Adrenal gland (tissue), 12 donors: ENCODE data around the gene FXYD1. TPM values are rescaled to one million over a fixed set of nuclear protein-coding genes. Genes with fewer than 3 reads are reported as not detected.

Source experiments
- DNase-seq, 7 donors: peaks; one replicate each; pipeline ENCODE4 v3.0.0-alpha.2; 2019 to 2020
- H3K27ac ChIP-seq, 5 donors: fragments of 200-600 bp; sonication (generic) in 4 of 5; 1 replicate in 3 of 5; 2 replicates in 2 of 5; pipeline versions ENCODE4 v1.5.1 to v1.8.0; 2016 to 2020; ENCODE audit warnings: mild to moderate bottlenecking in 1 of 5
- H3K27me3 ChIP-seq: fragments of 200-600 bp; 2 replicates; pipeline ENCODE4 v1.8.0; 2021
- H3K36me3 ChIP-seq, 2 donors: fragments of 200-600 bp; replicated peaks in 1 of 2; 1 replicate in 1 of 2; 2 replicates in 1 of 2; pipeline versions ENCODE4 v1.5.1 to v1.8.0; 2018 to 2022
- H3K4me1 ChIP-seq, 2 donors: fragments of 200-600 bp; replicated peaks in 1 of 2; 1 replicate in 1 of 2; 2 replicates in 1 of 2; pipeline versions ENCODE4 v1.5.1 to v1.8.0; 2018 to 2021
- H3K4me3 ChIP-seq, 4 donors: fragments of 200-600 bp; sonication (generic) in 3 of 4; one replicate each; pipeline ENCODE4 v1.5.1; 2016 to 2018
- H3K9me3 ChIP-seq, 3 donors: fragments of 200-600 bp; sonication (generic) in 1 of 3; replicated peaks in 1 of 3; 1 replicate in 2 of 3; 2 replicates in 1 of 3; pipeline versions ENCODE4 v1.5.1 to v1.8.0; 2016 to 2021
- CTCF ChIP-seq, 6 experiments: fragments of 450-650 bp in 4 of 6; fragments of 200-600 bp in 2 of 6; sonication (generic) in 1 of 6; IDR thresholded peaks; 1 replicate in 5 of 6; 2 replicates in 1 of 6; pipeline versions ENCODE4 v1.5.1 to v1.8.0; 2016 to 2021; ENCODE audit warnings: antibody characterized with exemption in 6 of 6, mild to moderate bottlenecking in 2 of 6, moderate library complexity in 1 of 6
- POLR2A ChIP-seq, 2 donors: fragments of 450-650 bp; IDR thresholded peaks; one replicate each; pipeline ENCODE4 v1.6.1; 2017; ENCODE audit warnings: antibody characterized with exemption in 2 of 2, mild to moderate bottlenecking in 2 of 2, moderate library complexity in 1 of 2
- WGBS, 4 donors: extraction: QIAGEN DNeasy Blood & Tissue Kit in 2 of 4; methylation state at CpG; one replicate each; pipeline versions ENCODE4 v1.1.5 to v1.1.7; 2013 to 2017; 5-methylcytosine and 5-hydroxymethylcytosine counted together
- intact Hi-C, 2 donors: fragments of 100-400 bp; cut with DNase I; formaldehyde crosslinking; loops; one replicate each; pipeline versions ENCODE4 v1.14.1 to v1.15.0; 2022 to 2023
- polyA plus RNA-seq, 3 donors: library from polyadenylated mRNA; stranded (reverse); fragments of 200-250 nt in 2 of 3; fragments of 350-450 nt in 1 of 3; fragmentation: Illumina TruSeq in 1 of 3; extraction: RNeasy Lipid Tissue Mini Kit (QIAGEN cat#74804) in 1 of 3; gene quantifications; one replicate each; pipeline ENCODE4 v1.2.3, GENCODE V29; 2013 to 2014
- total RNA-seq, 9 donors: library from RNA; depleted of rRNA in 4 of 9; stranded (reverse); fragments of >200 nt in 4 of 9; fragments of 120-200 nt in 1 of 9; fragmentation: NEBNext Ultra II Directional in 1 of 9; extraction: Animal tissue kit (Norgen Biotek cat#: 25700) in 1 of 9; gene quantifications; one replicate each; pipeline versions ENCODE4 v1.1.0 to v1.2.4, GENCODE V29; 2013 to 2023
- donor health status: healthy with polysubstance abuse.
- donor health status: Bipolar disorder and iron deficiency.
- donor health status: DM: yes; HTN: yes; CAD: no.
- donor health status: DM: no; HTN: no; CAD: no.
- donor health status: DM: no; HTN: no; CAD: no.
- donor health status: DM: yes; HTN: yes; CAD: no.

FXYD1 gene
- total and polyA plus RNA-seq, 12 donors = 2.0 to 58.6 (median 9.4) TPM; not detected in 1

- WGBS, 4 donors = 69 to 81% (median 75%) methylated on average over 3 of the region's 3 CpGs
- no peaks in the 10 kb centered on the region for H3K36me3 ChIP-seq
- no peak overlapping the region for H3K27ac ChIP-seq
- no peak overlapping the region for H3K4me3 ChIP-seq
- intact Hi-C loops = no loop called here
- peak in 1 of 7 donors; percentile 5 for DNase-seq
- H3K4me1 ChIP-seq = no peaks in the 10 kb centered on the region
- H3K9me3 ChIP-seq = no peaks in the 10 kb centered on the region
- TF ChIP-seq CTCF (IDR thresholded peaks at IDR 0.05) (no peak), POLR2A (IDR thresholded peaks at IDR 0.05) (no peak)
- no peaks in the 10 kb centered on the region for H3K27me3 ChIP-seq
Observed at GRCh38 chr19:35176181-35176570, 37.6 kb downstream of the FXYD1 start.

- Histone ChIP-seq H3K27ac (no peak overlapping the region), H3K27me3 (no peaks in the 10 kb centered on the region), H3K4me3 (no peak overlapping the region), H3K9me3 (no peaks in the 10 kb centered on the region), H3K36me3 (no peaks in the 10 kb centered on the region), H3K4me1 (no peaks in the 10 kb centered on the region)
- no peak for TF ChIP-seq POLR2A (IDR thresholded peaks at IDR 0.05)
- TF ChIP-seq CTCF (IDR thresholded peaks at IDR 0.05) = no peak
- no peak for DNase-seq
- WGBS, 4 donors = 74 to 87% (median 79%) methylated on average over 7 of the region's 7 CpGs
- intact Hi-C loops = no loop called here
Observed at GRCh38 chr19:35177377-35178274, 39.0 kb downstream of the FXYD1 start.

GRCh38 chr19:35178701-35179100 lies 40.1 kb downstream of the FXYD1 start:
- TF ChIP-seq POLR2A (IDR thresholded peaks at IDR 0.05) = no peak
- TF ChIP-seq CTCF (IDR thresholded peaks at IDR 0.05) = no peak
- H3K9me3 ChIP-seq = no peaks in the 10 kb centered on the region
- H3K27ac ChIP-seq = no peak overlapping the region
- WGBS, 4 donors = 41 to 75% (median 59%) methylated on average over 2 of the region's 2 CpGs
- no peaks in the 10 kb centered on the region for H3K4me1 ChIP-seq
- no peaks in the 10 kb centered on the region for H3K27me3 ChIP-seq
- peak in 1 of 7 donors; percentile 7 for DNase-seq
- no peak overlapping the region for H3K4me3 ChIP-seq
- H3K36me3 ChIP-seq = no peaks in the 10 kb centered on the region
- intact Hi-C loops = no loop called here

- no peak overlapping the region for H3K27ac ChIP-seq
- no peak for TF ChIP-seq POLR2A (IDR thresholded peaks at IDR 0.05)
- no peak for TF ChIP-seq CTCF (IDR thresholded peaks at IDR 0.05)
- H3K4me3 ChIP-seq = no peak overlapping the region
- intact Hi-C loops = no loop called here
- no peaks in the 10 kb centered on the region for H3K27me3 ChIP-seq
- H3K9me3 ChIP-seq = peaks cover 0 to 8% (median 0%) of the 10 kb centered on the region in 3 donors
- no peak for DNase-seq
- WGBS, 4 donors = 70 to 83% (median 73%) methylated on average over 3 of the region's 3 CpGs
- no peaks in the 10 kb centered on the region for H3K36me3 ChIP-seq
- no peaks in the 10 kb centered on the region for H3K4me1 ChIP-seq
Observed at GRCh38 chr19:35179830-35180229, 41.2 kb downstream of the FXYD1 start.
